ENCODE results near the gene KRTAP4-4.

Gene KRTAP4-4

DNA sequence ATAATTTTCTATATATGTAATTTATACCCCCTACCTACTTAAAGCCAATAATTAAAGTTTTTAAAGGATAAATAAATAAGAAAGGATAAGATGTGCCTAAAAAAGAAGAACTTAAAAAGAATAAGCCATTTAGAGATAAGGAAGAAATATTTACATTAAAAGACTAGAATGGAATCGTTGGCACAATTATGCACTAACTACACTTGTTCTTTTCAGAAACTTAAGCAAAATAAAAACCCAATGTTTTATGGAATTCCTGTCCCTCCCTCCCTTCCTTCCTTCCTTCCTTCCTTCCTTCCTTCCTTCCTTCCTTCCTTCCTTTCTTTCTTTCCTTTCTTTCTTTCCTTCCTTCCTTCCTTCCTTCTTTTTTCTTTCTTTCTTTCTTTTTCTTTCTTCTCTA, 15.7 kb downstream of the KRTAP4-4 start:
- Histone ChIP-seq H3K4me3 (ENCODE audit: low read depth, low read length) (no peak overlapping the region), H3K9me3 (ENCODE audit: control insufficient read depth, insufficient read depth, low read depth, low read length) (no peaks in the 10 kb centered on the region), H3K27ac (ENCODE audit: extremely low read depth, low read depth, low read length) (no peak overlapping the region), H3K4me1 (ENCODE audit: control insufficient read depth, insufficient read depth, low read length) (no peaks in the 10 kb centered on the region), H3K36me3 (ENCODE audit: control insufficient read depth in 2 of 2, insufficient read depth in 1 of 2, low read length in 2 of 2) (no peaks in the 10 kb centered on the region)
- POLR2A ChIA-PET = no interaction called here
- TF ChIP-seq BCL11A (tag by site-specific recombination; IDR thresholded peaks at IDR 0.05; ENCODE audit: low read depth) = no peak
- 0 out of 2 replicates have a peak, but pooled peaks have one; percentile 28 for TF ChIP-seq ZNF366 (tag by site-specific recombination; conservative IDR thresholded peaks at IDR 0.05)
- CTCF ChIA-PET = no interaction called here

DNA sequence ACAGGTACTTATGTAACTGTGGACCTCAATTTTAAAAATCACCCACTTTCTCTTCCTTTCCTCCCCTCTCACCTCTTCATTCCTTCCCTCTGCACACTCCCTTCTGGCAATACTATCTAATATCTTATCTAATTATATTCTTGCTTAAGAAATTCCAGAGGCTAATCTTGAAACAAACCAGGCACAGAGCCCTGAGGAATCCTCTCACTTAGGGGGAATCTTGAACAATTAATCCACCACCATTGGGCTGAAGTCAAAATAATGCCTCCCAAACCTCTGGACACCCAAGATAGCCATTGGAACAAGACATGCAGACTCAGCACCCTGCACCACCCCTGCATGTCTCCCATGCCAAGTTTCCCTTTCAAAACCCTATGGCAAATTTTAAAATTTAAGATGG, 19.2 kb downstream of the KRTAP4-4 start:
- Histone ChIP-seq H3K36me3 (ENCODE audit: control insufficient read depth in 2 of 2, insufficient read depth in 1 of 2, low read length in 2 of 2) (no peaks in the 10 kb centered on the region), H3K9me3 (ENCODE audit: control insufficient read depth, insufficient read depth, low read depth, low read length) (no peaks in the 10 kb centered on the region), H3K4me1 (ENCODE audit: control insufficient read depth, insufficient read depth, low read length) (no peaks in the 10 kb centered on the region), H3K27ac (ENCODE audit: extremely low read depth, low read depth, low read length) (no peak overlapping the region), H3K4me3 (ENCODE audit: low read depth, low read length) (no peak overlapping the region)
- TF ChIP-seq ZNF274 (IDR thresholded peaks at IDR 0.05; ENCODE audit: low read length) (no peak), ZNF274 (tag by site-specific recombination; IDR thresholded peaks at IDR 0.05; ENCODE audit: borderline replicate concordance) (no peak), ZIC2 (tag by site-specific recombination; IDR thresholded peaks at IDR 0.05) (no peak), ZNF366 (tag by site-specific recombination; conservative IDR thresholded peaks at IDR 0.05) (no peak), ZNF501 (tag by site-specific recombination; IDR thresholded peaks at IDR 0.05) (no peak), BCL11A (tag by site-specific recombination; IDR thresholded peaks at IDR 0.05; ENCODE audit: low read depth) (no peak), ZNF707 (tag by site-specific recombination; IDR thresholded peaks at IDR 0.05) (no peak), KLF16 (tag by site-specific recombination; IDR thresholded peaks at IDR 0.05) (no peak), HOXC10 (CRISPR knock-in tag; IDR thresholded peaks at IDR 0.05) (no peak), YY2 (tag by site-specific recombination; IDR thresholded peaks at IDR 0.05) (no peak)
- TF ChIP-seq, protein P1, sequence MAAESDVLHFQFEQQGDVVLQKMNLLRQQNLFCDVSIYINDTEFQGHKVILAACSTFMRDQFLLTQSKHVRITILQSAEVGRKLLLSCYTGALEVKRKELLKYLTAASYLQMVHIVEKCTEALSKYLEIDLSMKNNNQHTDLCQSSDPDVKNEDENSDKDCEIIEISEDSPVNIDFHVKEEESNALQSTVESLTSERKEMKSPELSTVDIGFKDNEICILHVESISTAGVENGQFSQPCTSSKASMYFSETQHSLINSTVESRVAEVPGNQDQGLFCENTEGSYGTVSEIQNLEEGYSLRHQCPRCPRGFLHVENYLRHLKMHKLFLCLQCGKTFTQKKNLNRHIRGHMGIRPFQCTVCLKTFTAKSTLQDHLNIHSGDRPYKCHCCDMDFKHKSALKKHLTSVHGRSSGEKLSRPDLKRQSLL (tag by site-specific recombination; IDR thresholded peaks at IDR 0.05) = no peak
- TF ChIP-seq, protein P2, sequence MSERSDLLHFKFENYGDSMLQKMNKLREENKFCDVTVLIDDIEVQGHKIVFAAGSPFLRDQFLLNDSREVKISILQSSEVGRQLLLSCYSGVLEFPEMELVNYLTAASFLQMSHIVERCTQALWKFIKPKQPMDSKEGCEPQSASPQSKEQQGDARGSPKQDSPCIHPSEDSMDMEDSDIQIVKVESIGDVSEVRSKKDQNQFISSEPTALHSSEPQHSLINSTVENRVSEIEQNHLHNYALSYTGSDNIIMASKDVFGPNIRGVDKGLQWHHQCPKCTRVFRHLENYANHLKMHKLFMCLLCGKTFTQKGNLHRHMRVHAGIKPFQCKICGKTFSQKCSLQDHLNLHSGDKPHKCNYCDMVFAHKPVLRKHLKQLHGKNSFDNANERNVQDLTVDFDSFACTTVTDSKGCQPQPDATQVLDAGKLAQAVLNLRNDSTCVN (tag by site-specific recombination; optimal IDR thresholded peaks at IDR 0.05) = no peak
- TF ChIP-seq, protein P3, sequence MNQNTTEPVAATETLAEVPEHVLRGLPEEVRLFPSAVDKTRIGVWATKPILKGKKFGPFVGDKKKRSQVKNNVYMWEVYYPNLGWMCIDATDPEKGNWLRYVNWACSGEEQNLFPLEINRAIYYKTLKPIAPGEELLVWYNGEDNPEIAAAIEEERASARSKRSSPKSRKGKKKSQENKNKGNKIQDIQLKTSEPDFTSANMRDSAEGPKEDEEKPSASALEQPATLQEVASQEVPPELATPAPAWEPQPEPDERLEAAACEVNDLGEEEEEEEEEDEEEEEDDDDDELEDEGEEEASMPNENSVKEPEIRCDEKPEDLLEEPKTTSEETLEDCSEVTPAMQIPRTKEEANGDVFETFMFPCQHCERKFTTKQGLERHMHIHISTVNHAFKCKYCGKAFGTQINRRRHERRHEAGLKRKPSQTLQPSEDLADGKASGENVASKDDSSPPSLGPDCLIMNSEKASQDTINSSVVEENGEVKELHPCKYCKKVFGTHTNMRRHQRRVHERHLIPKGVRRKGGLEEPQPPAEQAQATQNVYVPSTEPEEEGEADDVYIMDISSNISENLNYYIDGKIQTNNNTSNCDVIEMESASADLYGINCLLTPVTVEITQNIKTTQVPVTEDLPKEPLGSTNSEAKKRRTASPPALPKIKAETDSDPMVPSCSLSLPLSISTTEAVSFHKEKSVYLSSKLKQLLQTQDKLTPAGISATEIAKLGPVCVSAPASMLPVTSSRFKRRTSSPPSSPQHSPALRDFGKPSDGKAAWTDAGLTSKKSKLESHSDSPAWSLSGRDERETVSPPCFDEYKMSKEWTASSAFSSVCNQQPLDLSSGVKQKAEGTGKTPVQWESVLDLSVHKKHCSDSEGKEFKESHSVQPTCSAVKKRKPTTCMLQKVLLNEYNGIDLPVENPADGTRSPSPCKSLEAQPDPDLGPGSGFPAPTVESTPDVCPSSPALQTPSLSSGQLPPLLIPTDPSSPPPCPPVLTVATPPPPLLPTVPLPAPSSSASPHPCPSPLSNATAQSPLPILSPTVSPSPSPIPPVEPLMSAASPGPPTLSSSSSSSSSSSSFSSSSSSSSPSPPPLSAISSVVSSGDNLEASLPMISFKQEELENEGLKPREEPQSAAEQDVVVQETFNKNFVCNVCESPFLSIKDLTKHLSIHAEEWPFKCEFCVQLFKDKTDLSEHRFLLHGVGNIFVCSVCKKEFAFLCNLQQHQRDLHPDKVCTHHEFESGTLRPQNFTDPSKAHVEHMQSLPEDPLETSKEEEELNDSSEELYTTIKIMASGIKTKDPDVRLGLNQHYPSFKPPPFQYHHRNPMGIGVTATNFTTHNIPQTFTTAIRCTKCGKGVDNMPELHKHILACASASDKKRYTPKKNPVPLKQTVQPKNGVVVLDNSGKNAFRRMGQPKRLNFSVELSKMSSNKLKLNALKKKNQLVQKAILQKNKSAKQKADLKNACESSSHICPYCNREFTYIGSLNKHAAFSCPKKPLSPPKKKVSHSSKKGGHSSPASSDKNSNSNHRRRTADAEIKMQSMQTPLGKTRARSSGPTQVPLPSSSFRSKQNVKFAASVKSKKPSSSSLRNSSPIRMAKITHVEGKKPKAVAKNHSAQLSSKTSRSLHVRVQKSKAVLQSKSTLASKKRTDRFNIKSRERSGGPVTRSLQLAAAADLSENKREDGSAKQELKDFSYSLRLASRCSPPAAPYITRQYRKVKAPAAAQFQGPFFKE (tag by site-specific recombination; IDR thresholded peaks at IDR 0.05; ENCODE audit: borderline replicate concordance) = no peak
- TF ChIP-seq, protein P4, sequence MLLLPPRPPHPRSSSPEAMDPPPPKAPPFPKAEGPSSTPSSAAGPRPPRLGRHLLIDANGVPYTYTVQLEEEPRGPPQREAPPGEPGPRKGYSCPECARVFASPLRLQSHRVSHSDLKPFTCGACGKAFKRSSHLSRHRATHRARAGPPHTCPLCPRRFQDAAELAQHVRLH (tag by site-specific recombination; IDR thresholded peaks at IDR 0.05) = no peak
- ChIA-PET CTCF (interaction anchor here (1.0 kb wide), 1 partner anchor 181 kb away, joined by 4 read pairs; no protein-coding TSS in a partner anchor), POLR2A (no interaction called here)

Measured in HEK293 (cell line).